Esophagus squamous epithelium (tissue), 4 donors: ENCODE results near the gene CAMK1D.

ENCODE experiments used
- CTCF ChIP-seq, 6 experiments: fragments of 450-650 bp in 4 of 6; fragments of 200-600 bp in 2 of 6; sonication (generic) in 2 of 6; IDR thresholded peaks; one replicate each; pipeline ENCODE4 v1.5.1; 2016 to 2019; ENCODE audit warnings: antibody characterized with exemption in 6 of 6, mild to moderate bottlenecking in 4 of 6, moderate library complexity in 4 of 6
- POLR2A ChIP-seq, 4 donors: fragments of 450-650 bp; IDR thresholded peaks; one replicate each; pipeline ENCODE4 v1.6.1; 2017; ENCODE audit warnings: antibody characterized with exemption in 4 of 4, mild to moderate bottlenecking in 4 of 4, moderate library complexity in 3 of 4

GRCh38 chr10:12832096-12832495, 482.7 kb downstream of the CAMK1D start:
- TF ChIP-seq CTCF (IDR thresholded peaks at IDR 0.05) (no peak), POLR2A (IDR thresholded peaks at IDR 0.05) (no peak)
